ENCODE measurements around the gene AAMDC.

The AAMDC gene

GRCh38 chr11:77820565-77821348, at the start of gene AAMDC, which contains the start of gene RSF1:
AAMDC (plus strand) TSS chr11:77821144; CDS start chr11:77842497, 21,353 bp downstream.
RSF1 (minus strand) TSS chr11:77820722; CDS start chr11:77820714, 8 bp downstream.
- DNase-seq (ENCODE audit: low read depth) = peak; percentile 97

GRCh38 chr11:77775936-77776335, 45.0 kb upstream of the AAMDC start:
- no peak for DNase-seq (ENCODE audit: low read depth)

DNA sequence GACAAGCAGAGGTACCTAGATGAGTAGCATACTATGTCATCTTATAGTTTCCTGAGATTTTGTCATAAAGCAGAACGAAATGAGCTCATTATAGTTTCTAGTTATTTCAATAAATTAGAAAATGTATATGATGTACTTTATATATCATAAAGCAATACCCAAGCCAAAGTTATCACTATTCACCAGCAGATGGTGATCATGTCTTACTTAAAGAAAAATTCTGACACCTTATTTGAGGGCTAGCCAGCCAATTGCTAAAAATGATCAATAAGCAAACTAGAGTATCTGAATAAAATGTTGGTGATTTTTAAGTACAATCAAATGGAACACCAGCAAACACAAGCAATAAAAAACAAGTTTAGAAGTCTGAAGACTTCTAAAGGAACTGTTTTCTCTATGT, 44.5 kb upstream of the AAMDC start:
- no peak for DNase-seq (ENCODE audit: low read depth)

- DNase-seq (ENCODE audit: low read depth) = no peak
These were observed 42.8 kb upstream of the AAMDC start for GRCh38 chr11:77778118-77778517.

DNA sequence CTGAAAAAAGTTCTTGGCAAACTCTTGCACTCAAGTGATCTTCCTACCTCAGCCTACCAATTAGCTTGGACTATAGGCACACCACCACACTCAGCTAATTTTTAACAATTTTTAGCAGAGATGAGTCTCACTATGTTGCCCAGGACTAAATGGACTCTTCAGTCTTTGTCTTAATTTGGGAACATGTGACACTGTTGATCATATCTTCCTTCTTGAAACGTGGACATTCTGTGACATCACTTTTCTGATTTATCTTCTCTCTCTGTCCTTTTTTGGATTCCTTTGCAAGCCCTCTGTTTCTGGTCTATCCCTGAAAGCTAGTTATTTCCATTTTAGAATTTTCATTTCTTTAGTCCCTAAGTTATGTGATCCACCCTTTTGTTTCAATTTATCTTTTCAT, 42.4 kb upstream of the AAMDC start:
- DNase-seq (ENCODE audit: low read depth) = no peak

- DNase-seq (ENCODE audit: low read depth) = no peak
These were observed 41.0 kb upstream of the AAMDC start for GRCh38 chr11:77779935-77780334.

DNA sequence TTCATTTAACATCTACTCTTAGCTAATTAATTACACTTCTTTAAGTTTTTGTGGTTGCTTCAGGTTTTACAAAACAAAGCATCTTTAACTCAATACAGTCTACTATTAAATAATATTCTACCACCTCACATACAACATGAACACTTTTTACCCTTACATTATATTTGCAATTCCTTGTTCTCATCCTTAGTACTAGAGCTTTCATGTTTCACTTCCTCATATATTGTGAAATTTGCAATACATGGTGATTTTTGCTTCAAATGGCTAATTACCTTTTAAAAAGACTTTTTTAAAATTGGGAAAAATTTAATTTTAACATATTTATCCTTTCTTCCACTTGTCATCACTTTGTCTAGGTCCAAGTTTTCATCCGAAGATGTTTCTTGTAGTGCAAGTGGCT, 37.9 kb upstream of the AAMDC start:
- DNase-seq (ENCODE audit: low read depth) = no peak

GRCh38 chr11:77784572-77784971, 36.4 kb upstream of the AAMDC start:
- DNase-seq (ENCODE audit: low read depth) = no peak

GRCh38 chr11:77789061-77789730, 31.7 kb upstream of the AAMDC start:
- DNase-seq (ENCODE audit: low read depth) = no peak

DNA sequence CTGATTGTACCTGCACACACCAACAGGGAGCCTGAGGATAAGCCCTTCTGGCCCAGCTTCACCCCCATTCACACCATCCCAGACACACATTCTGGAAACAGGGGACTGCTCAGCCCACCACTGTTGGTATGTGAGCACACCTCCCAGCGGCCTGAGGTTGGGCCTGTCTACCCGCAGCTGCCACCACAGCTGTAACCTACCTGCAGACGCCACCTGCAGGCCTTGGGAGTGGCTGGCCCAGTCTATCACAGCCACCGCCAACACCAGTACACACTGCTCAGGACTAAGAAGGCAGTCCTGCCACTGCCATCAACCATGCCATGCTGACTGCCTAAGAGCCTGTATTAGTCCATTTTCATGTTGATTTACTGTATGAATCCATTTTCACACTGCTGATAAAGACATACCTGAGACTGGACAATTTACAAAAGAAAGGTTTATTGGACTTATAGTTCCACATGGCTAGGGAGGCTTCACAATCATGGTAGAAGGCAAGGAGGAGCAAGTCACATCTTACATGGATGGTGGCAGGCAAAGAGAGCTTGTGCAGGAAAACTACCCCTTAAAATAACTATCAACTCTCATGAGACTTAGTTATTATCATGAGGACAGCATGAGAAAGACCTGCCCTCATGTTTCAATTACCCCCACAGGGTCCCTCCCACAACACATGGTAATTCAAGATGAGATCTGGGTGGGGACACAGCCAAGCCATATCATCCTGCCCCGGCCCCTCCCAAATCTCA, 31.0 kb upstream of the AAMDC start:
- no peak for DNase-seq (ENCODE audit: low read depth)

DNA sequence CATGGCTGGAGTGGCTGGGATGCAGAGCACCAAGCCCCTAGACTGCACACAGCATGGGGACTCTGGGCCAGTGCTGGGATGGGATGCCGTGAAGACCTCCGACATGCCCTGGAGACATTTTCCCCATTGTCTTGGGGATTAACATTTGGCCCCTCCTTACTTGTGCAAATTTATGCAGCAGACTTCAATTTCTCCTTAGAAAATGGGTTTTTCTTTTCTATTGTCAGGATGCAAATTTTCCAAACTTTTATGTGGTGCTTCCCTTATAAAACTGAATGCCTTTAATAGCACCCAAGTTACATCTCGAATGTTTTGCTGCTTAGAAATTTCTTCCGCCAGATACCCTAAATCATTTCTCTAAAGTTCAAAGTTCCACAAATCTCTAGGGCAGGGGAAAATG, 29.6 kb upstream of the AAMDC start:
- DNase-seq (ENCODE audit: low read depth) = no peak

GRCh38 chr11:77793972-77794371, 27.0 kb upstream of the AAMDC start:
- no peak for DNase-seq (ENCODE audit: low read depth)

- no peak for DNase-seq (ENCODE audit: low read depth)
These were observed 21.6 kb upstream of the AAMDC start for GRCh38 chr11:77799338-77799737.

GRCh38 chr11:77800449-77800848, 20.5 kb upstream of the AAMDC start:
- no peak for DNase-seq (ENCODE audit: low read depth)

DNA sequence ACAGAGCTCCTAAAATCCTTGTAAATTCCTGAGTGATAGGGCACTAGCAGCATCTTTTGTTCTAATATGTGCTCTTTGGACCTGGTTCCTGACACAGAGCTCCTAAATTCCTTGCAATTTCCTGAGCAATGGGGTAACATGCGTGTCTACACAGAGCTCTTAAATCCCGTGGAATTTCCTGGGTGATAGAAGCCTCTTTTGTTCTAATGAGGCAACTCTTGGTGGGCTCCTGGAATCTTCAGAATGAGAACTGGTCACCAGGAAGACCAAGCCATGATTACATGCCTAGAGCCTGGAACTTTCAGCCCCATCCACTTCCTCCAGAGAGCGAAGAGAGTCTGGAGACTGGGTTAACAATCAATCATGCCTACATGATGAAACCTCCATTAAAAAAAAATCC, 19.5 kb upstream of the AAMDC start:
- no peak for DNase-seq (ENCODE audit: low read depth)

- DNase-seq (ENCODE audit: low read depth) = no peak
These were observed 14.5 kb upstream of the AAMDC start for GRCh38 chr11:77806415-77806814.

- no peak for DNase-seq (ENCODE audit: low read depth)
These were observed 14.0 kb upstream of the AAMDC start for GRCh38 chr11:77806993-77807392.

DNA sequence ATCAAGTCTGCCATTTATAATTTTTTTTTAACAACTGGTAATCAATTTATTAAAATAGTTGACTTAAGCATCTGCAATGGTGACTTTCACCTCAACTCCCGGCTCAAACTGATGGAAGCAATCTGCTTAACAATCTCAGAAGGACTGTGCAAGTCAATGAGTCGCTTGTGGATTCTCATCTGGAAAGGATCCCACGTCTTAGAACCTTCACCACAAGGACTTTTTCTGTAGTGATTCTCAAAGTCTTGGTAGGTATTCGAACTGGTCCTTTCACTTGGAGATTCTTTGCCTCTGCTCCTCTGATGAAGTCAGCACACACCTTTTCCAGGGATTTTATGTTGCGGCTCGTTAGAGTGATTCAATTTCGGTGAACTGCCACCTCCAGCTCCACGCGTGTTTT, 7.7 kb upstream of the AAMDC start:
- no peak for DNase-seq (ENCODE audit: low read depth)

- no peak for DNase-seq (ENCODE audit: low read depth)
These were observed 6.1 kb upstream of the AAMDC start for GRCh38 chr11:77814848-77815247.

- DNase-seq (ENCODE audit: low read depth) = no peak
These were observed 5.5 kb upstream of the AAMDC start for GRCh38 chr11:77815459-77815858.

DNA sequence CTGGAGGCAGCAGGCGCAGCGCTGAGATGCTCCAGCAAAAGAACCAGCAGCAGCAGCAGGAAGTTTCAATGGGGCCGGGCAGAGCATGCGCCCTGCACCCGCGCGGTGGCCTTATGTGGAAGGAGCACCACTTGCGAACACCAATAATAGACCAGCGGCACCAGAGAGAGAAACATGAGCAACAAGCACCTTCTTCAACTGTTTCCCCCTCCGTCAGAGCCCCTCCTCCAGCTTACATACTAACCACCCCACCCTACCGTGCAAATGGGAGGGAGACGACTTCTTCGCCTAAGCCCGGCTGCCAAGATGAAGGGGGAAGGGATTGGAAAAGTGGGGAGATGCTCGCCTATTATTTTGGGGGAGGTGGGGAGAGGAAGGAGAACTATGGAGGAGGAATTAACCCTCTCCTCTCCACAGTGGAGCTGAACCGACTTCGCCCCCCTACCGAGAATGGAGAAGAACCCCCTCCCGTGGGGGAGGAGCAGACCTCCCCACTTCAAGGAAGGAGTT, 1.5 kb upstream of the AAMDC start:
- DNase-seq (ENCODE audit: low read depth) = peak; percentile 75

GRCh38 chr11:77819921-77820564, 901 bp upstream of the AAMDC start:
- DNase-seq (ENCODE audit: low read depth) = peak; percentile 24

Data from activated T-helper 9 cell treated with anti-CD3 and anti-CD28 coated beads, Interleukin-2, amount 50 U/mL, for 16 hours (primary cell).